PC-3 (cell line): ENCODE measurements around the gene SCT.

Experiments used
- EZH2 ChIP-seq: fragments of 300-600 bp; sonication (generic); IDR thresholded peaks from one replicate; pipeline ENCODE4 v1.6.1; 2017; ENCODE audit warnings: antibody characterized with exemption, mild to moderate bottlenecking, low read length; ENCODE audit not compliant: unreplicated experiment
- TF ChIP-seq, protein P1 (sequence below): fragments of 300-600 bp; sonication (generic); conservative IDR thresholded peaks from 2 replicates; pipeline ENCODE4 v1.5.1; 2017; ENCODE audit warnings: antibody characterized with exemption, low read depth, mild to moderate bottlenecking, low read length

DNA sequence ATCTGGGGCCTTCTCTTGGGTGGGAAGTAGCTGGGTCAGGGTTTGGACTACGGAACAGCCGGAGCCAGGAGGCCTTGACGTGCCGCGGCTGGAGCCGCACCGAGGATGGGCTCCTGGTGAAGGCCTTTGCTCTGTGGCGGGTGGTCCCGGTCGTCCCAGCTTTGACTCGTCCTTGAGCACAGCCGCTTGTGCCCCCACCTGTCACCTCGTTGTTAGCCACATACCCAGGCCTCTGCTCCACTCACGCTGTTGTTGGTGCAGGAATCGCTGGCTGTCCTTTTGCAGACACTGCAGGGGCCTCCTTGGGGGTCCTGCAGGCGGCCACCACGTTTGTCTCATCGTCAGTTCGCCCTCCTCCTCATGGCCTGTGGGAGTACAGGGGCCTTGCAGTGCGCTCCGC lies 33.6 kb downstream of the SCT start:
- TF ChIP-seq, protein P1, sequence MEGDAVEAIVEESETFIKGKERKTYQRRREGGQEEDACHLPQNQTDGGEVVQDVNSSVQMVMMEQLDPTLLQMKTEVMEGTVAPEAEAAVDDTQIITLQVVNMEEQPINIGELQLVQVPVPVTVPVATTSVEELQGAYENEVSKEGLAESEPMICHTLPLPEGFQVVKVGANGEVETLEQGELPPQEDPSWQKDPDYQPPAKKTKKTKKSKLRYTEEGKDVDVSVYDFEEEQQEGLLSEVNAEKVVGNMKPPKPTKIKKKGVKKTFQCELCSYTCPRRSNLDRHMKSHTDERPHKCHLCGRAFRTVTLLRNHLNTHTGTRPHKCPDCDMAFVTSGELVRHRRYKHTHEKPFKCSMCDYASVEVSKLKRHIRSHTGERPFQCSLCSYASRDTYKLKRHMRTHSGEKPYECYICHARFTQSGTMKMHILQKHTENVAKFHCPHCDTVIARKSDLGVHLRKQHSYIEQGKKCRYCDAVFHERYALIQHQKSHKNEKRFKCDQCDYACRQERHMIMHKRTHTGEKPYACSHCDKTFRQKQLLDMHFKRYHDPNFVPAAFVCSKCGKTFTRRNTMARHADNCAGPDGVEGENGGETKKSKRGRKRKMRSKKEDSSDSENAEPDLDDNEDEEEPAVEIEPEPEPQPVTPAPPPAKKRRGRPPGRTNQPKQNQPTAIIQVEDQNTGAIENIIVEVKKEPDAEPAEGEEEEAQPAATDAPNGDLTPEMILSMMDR: no peak
- no peak for TF ChIP-seq EZH2
